ENCODE results near the gene CTU2.
"Not testable (repeated sequence)": the region's sequence is repeated elsewhere in the genome, so short reads cannot be mapped to it uniquely, and the experiment has no call there.

The CTU2 gene

DNA sequence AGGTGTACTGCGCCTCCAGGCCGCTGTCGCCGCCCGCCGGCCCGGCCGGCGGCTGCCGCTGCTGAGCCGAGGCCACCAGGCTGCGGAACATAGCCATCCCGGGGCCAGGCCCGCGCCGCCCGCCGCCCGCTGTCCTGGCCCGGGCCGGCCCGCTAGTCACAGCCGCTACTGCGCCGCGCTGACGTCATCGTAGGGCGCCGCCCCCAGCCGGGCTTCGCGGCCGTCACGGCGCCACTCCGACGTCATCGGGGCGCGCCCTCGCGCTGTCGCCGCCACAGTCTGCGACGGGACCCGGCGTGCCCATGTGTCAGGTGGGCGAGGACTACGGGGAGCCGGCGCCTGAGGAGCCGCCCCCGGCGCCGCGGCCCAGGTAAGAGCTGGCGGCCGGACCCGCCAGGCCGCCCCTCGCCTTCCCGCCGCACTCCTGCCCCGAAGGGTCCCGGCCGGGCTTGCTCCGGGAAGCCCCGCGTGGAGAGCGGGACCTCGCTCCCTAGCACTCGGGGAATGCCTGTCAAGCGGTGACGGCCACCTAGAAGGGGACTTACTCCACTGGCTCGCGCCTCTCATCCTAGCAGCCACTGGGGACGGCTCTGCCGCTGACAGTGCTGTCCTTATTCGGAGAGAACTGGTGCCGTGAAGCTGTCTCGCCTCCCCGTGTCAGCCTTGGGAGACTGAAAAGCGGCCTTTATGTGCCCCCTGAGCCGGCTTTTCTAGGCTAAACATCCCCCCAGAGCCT, at the start of gene CTU2, which contains the start of gene RNF166:
CTU2 (plus strand) TSS at position 275 of the 736 bp plus-strand sequence; CDS start at position 303, 28 bp downstream.
RNF166 (minus strand) TSS at position 180 of the 736 bp plus-strand sequence; CDS start at position 97, 83 bp downstream.
- H3K4me1 ChIP-seq (ENCODE audit: control insufficient read depth, low read depth, low read length), result no peaks in the 10 kb centered on the region
- H3K36me3 ChIP-seq (ENCODE audit: control insufficient read depth, low read depth, low read length), result no peaks in the 10 kb centered on the region
- H3K27me3 ChIP-seq (ENCODE audit: control insufficient read depth, insufficient read depth, low read length), result no peaks in the 10 kb centered on the region
- peak within 1 kb of the TSS; percentile 70 for H3K9ac ChIP-seq (ENCODE audit: low read length)
- no peaks in the 10 kb centered on the region for H3K9me3 ChIP-seq (ENCODE audit: control insufficient read depth, low read depth, low read length)
- H3K4me3 ChIP-seq (ENCODE audit: low read length), result peak within 1 kb of the TSS; percentile 92
- H3K27ac ChIP-seq (ENCODE audit: low read length), result no peak within 1 kb of the TSS

DNA sequence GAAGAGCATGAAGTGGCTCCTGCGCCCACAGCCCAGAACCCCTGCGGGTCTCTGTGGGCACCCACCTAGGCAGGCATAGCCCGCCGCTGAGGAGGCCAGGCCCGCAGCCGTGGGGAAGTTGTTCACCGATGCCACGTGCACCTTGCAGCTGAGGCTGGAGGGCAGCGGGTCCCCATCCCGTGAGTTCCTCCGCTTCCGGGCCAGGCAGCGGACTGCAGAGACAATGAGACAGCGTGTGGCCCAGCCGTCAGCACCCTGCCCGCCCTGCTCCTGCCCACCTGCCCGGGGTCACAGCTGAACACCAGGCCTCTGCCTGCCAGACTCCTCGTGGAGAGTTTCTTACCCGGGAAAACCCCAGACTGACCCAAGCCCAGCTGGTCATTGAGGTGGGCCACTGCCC, 48.9 kb upstream of the CTU2 start:
- no peak overlapping the region for H3K9ac ChIP-seq (ENCODE audit: low read length)

DNA sequence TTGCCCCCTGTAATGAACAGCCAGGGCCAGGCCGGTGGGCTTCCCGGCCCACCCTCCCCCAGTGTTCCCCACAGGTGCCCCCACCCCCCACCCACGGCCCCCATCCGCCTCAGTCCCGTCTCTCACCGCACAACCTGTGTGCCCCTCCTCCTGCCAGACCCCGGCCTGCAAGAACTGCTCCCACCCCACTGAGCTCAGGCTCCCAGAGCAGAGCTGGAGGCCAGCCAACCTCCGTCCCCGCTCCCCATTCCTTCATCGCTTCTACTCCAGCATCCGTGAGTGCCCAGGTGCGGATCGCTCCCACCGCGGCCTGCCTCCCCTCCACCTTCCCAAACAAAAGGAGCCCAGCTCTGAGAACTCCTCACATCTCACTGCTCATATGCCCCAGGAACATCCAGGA, 47.6 kb upstream of the CTU2 start:
- Histone ChIP-seq H3K4me1 (ENCODE audit: control insufficient read depth, low read depth, low read length) (no peaks in the 10 kb centered on the region), H3K36me3 (ENCODE audit: control insufficient read depth, low read depth, low read length) (peaks cover 10% of the 10 kb centered on the region), H3K9me3 (ENCODE audit: control insufficient read depth, low read depth, low read length) (no peaks in the 10 kb centered on the region), H3K27ac (ENCODE audit: low read length) (no peak overlapping the region), H3K4me3 (ENCODE audit: low read length) (no peak overlapping the region), H3K9ac (ENCODE audit: low read length) (no peak overlapping the region), H3K27me3 (ENCODE audit: control insufficient read depth, insufficient read depth, low read length) (no peaks in the 10 kb centered on the region)

More for the DNA sequence above, 48.9 kb upstream of the CTU2 start:
- H3K4me1 ChIP-seq (ENCODE audit: control insufficient read depth, low read depth, low read length), result no peaks in the 10 kb centered on the region
- peaks cover 10% of the 10 kb centered on the region for H3K36me3 ChIP-seq (ENCODE audit: control insufficient read depth, low read depth, low read length)
- no peaks in the 10 kb centered on the region for H3K27me3 ChIP-seq (ENCODE audit: control insufficient read depth, insufficient read depth, low read length)
- H3K4me3 ChIP-seq (ENCODE audit: low read length), result no peak overlapping the region
- no peak overlapping the region for H3K27ac ChIP-seq (ENCODE audit: low read length)
- no peaks in the 10 kb centered on the region for H3K9me3 ChIP-seq (ENCODE audit: control insufficient read depth, low read depth, low read length)

DNA sequence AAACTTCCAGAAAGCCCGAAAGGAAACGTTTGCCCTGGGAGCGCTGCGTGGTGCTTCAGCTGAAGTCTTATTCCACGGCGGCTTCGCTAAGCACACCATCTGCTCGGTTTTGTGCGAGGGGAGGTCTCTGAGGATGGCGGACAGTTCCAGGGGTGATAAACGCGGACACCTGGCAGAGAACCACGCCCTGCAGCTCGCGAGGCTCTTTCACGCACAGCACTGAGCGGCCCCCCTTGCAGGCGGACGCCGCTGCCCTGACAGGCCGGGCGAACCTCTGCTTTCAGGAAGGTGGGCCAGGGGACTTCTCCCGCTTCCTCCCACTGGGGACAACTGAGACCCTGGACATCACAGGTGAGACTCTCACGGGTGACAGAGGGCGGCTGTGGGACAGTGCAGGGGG, 47.1 kb upstream of the CTU2 start:
- Histone ChIP-seq H3K36me3 (ENCODE audit: control insufficient read depth, low read depth, low read length) (peaks cover 10% of the 10 kb centered on the region), H3K4me1 (ENCODE audit: control insufficient read depth, low read depth, low read length) (no peaks in the 10 kb centered on the region), H3K9ac (ENCODE audit: low read length) (no peak overlapping the region), H3K9me3 (ENCODE audit: control insufficient read depth, low read depth, low read length) (no peaks in the 10 kb centered on the region), H3K27me3 (ENCODE audit: control insufficient read depth, insufficient read depth, low read length) (no peaks in the 10 kb centered on the region), H3K4me3 (ENCODE audit: low read length) (no peak overlapping the region), H3K27ac (ENCODE audit: low read length) (no peak overlapping the region)

DNA sequence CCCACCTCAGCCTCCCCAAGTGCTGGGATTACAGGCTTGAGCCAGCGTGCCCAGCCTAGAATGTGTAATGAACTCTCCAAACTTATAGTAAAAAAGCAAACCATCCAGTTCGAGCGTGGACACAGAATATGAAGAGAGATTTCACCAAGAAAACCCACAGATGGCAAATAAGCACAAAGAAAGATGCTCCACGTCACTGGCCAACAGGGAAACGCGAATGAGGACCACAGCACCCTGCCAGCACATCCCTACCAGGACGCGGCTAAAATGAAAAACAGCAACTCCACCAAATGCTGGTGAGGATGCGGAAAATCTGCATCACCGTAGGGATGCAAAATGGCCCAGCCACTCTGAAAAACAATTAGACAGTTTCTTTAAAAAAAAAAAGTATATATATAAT, 44.8 kb upstream of the CTU2 start:
- H3K9ac ChIP-seq (ENCODE audit: low read length), result no peak overlapping the region
- H3K4me1 ChIP-seq (ENCODE audit: control insufficient read depth, low read depth, low read length), result no peaks in the 10 kb centered on the region
- no peaks in the 10 kb centered on the region for H3K9me3 ChIP-seq (ENCODE audit: control insufficient read depth, low read depth, low read length)
- H3K27ac ChIP-seq (ENCODE audit: low read length), result no peak overlapping the region
- no peaks in the 10 kb centered on the region for H3K27me3 ChIP-seq (ENCODE audit: control insufficient read depth, insufficient read depth, low read length)
- H3K36me3 ChIP-seq (ENCODE audit: control insufficient read depth, low read depth, low read length), result no peaks in the 10 kb centered on the region
- no peak overlapping the region for H3K4me3 ChIP-seq (ENCODE audit: low read length)

DNA sequence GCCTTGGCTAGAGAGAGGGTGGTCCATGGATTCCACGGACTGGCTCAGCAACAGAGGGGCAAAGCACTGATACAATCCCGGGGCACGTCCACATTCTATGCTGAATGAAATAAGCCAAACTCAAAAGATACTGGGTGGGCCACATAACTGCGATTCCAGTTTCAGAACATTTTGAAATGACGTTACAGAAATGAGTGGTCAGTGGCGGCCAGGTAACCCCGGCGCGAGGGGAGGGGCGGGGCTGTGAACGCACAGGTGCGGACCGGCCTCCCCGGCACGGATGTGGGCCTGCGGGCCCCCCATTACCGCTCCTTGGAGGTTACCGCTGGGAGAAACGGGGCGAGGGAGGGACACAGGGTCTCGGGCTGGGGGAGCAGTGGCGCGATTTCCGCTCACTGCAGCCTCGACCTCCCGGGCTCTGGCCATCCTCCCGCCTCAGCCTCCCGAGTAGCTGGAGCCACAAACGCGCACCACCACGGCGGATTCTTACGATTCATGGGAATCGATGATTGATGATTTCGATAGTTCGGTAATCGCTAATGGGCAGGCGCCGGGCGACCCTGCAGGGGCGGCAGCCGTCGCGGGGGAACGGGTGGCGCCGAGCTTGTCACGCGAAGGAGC, 44.0 kb upstream of the CTU2 start:
- no peak overlapping the region for H3K27ac ChIP-seq (ENCODE audit: low read length)
- H3K9ac ChIP-seq (ENCODE audit: low read length), result peak overlapping the region; percentile 43
- H3K9me3 ChIP-seq (ENCODE audit: control insufficient read depth, low read depth, low read length), result no peaks in the 10 kb centered on the region
- H3K4me1 ChIP-seq (ENCODE audit: control insufficient read depth, low read depth, low read length), result no peaks in the 10 kb centered on the region
- H3K4me3 ChIP-seq (ENCODE audit: low read length), result peak overlapping the region; percentile 81
- H3K27me3 ChIP-seq (ENCODE audit: control insufficient read depth, insufficient read depth, low read length), result no peaks in the 10 kb centered on the region
- H3K36me3 ChIP-seq (ENCODE audit: control insufficient read depth, low read depth, low read length), result no peaks in the 10 kb centered on the region

DNA sequence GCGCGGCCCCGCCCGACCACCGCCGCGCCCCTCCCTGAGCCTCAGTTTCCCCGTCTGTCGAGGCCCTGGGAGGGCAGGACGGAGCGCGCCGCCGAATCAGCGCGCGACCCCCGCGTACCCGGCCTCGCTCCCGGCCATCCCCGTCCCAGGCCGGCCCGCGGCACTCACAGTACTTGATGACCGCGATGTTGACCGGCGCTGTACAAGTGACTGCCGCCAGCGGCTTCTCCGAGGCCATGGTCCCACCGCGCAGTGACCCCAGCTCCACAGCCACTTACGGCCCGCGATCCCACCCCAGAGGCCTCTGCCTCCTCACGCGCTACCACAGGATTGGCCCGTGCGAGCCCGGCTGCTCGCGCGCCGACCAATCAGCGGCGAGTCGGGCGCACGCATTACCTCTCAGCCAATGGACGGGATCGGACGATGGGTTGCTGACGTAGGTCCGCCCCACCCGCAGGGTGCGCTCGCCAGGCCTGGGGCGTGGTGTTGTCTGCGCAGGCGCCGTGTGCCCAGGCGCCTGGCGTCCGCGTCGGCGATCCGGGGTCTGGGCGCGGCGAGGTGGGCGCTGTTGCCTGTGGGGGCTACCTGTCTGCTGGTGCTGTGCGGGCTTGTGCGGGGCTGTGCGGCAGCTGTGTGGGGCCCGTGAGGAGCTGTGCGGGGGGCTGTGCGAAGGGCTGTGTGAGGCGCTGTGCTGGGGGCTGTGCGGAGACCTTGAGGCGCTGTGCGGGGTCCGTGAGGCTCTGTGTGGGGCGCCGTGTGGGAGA, 43.3 kb upstream of the CTU2 start, which contains the start of gene MVD:
MVD (minus strand) TSS at position 249 of the 764 bp plus-strand sequence; CDS start at position 238, 11 bp downstream.
- Histone ChIP-seq H3K9ac (ENCODE audit: low read length) (peak within 1 kb of the TSS; percentile 70), H3K4me3 (ENCODE audit: low read length) (peak within 1 kb of the TSS; percentile 81), H3K4me1 (ENCODE audit: control insufficient read depth, low read depth, low read length) (no peaks in the 10 kb centered on the region), H3K9me3 (ENCODE audit: control insufficient read depth, low read depth, low read length) (no peaks in the 10 kb centered on the region), H3K36me3 (ENCODE audit: control insufficient read depth, low read depth, low read length) (no peaks in the 10 kb centered on the region), H3K27ac (ENCODE audit: low read length) (no peak within 1 kb of the TSS), H3K27me3 (ENCODE audit: control insufficient read depth, insufficient read depth, low read length) (no peaks in the 10 kb centered on the region)

DNA sequence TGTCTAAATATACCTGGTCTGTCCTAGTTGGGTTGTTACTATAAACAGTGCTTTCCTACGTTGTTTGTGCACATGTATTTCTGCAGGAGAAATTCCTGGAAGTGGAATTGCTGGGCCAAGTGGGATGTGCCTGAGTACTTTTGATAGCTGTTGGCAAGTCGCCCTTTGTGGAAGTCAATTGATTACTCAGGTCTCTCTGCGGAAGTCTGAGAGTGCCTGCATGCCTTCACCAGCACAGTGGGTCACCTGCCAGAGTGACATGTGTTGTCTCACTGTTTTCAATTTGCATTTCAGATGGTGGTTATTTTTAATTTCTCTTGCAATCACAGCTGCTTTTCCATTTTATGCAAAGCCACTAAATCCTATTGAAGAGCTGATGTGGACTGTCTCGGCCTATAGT, 41.2 kb upstream of the CTU2 start:
- no peak overlapping the region for H3K4me3 ChIP-seq (ENCODE audit: low read length)
- H3K36me3 ChIP-seq (ENCODE audit: control insufficient read depth, low read depth, low read length), result no peaks in the 10 kb centered on the region
- no peaks in the 10 kb centered on the region for H3K27me3 ChIP-seq (ENCODE audit: control insufficient read depth, insufficient read depth, low read length)
- H3K9me3 ChIP-seq (ENCODE audit: control insufficient read depth, low read depth, low read length), result no peaks in the 10 kb centered on the region
- H3K27ac ChIP-seq (ENCODE audit: low read length), result no peak overlapping the region
- H3K4me1 ChIP-seq (ENCODE audit: control insufficient read depth, low read depth, low read length), result no peaks in the 10 kb centered on the region
- no peak overlapping the region for H3K9ac ChIP-seq (ENCODE audit: low read length)

DNA sequence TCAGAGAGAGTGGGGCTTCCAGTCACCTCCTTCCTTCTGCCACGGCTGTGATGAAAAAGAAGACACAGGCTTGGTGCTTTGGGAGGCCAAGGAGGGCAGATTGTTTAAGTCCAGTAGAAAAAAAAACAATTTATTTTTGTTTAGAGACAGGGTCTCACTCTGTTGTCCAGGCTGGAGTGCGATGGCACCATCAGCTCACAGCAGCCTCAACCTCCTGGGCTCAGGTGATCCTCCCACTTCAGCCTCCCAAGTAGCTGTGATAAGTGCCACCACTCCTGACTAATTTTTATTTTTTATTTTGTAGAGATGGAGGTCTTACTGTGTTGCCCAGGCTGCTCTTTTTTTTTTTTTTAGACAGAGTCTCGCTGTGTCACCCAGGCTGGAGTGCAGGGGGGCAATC, 40.7 kb upstream of the CTU2 start:
- H3K27me3 ChIP-seq (ENCODE audit: control insufficient read depth, insufficient read depth, low read length), result no peaks in the 10 kb centered on the region
- H3K4me3 ChIP-seq (ENCODE audit: low read length), result no peak overlapping the region
- H3K4me1 ChIP-seq (ENCODE audit: control insufficient read depth, low read depth, low read length), result no peaks in the 10 kb centered on the region
- no peaks in the 10 kb centered on the region for H3K9me3 ChIP-seq (ENCODE audit: control insufficient read depth, low read depth, low read length)
- no peaks in the 10 kb centered on the region for H3K36me3 ChIP-seq (ENCODE audit: control insufficient read depth, low read depth, low read length)
- no peak overlapping the region for H3K9ac ChIP-seq (ENCODE audit: low read length)
- H3K27ac ChIP-seq (ENCODE audit: low read length), result no peak overlapping the region

DNA sequence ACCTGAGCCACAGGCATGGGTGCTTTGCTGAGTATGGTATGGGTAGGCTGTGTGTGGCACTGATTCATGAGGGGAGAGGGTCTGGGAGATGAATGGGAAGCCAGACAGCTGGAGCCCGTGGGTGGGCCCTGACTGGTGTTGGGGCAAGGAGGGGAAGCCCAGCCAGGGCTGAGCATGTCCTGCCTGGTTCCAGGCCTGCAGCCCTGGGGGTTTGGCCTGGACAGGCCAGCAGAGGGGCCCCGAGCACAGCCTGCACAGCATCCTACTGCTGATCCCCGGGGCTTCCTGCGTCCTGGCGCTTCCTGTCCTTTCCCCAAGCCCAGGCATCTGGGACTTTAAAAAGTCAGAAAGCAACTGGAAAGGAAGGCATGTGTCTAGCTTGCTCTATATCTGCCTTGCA, 38.8 kb upstream of the CTU2 start:
- Histone ChIP-seq H3K4me3 (ENCODE audit: low read length) (no peak overlapping the region), H3K4me1 (ENCODE audit: control insufficient read depth, low read depth, low read length) (no peaks in the 10 kb centered on the region), H3K27ac (ENCODE audit: low read length) (no peak overlapping the region), H3K36me3 (ENCODE audit: control insufficient read depth, low read depth, low read length) (no peaks in the 10 kb centered on the region), H3K27me3 (ENCODE audit: control insufficient read depth, insufficient read depth, low read length) (no peaks in the 10 kb centered on the region), H3K9ac (ENCODE audit: low read length) (no peak overlapping the region), H3K9me3 (ENCODE audit: control insufficient read depth, low read depth, low read length) (no peaks in the 10 kb centered on the region)

DNA sequence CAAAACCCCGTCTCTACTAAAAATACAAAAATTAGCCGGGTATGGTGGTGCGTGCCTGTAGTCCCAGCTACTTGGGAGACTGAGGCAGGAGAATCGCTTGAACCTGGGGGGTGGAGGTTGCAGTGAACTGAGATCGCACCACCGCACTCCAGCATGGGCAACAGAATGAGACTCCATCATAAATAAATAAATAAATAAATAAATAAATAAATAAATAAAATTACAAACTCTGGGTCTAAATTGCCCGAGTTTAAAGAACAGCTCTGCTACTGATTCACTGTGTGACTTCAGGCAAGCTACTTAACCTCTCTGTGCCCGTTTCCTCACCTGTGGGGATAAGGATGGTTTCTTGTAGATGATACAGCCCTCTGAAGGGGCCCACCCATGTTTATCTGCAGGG, 36.8 kb upstream of the CTU2 start:
- not testable (repeated sequence) for H3K36me3 ChIP-seq (ENCODE audit: control insufficient read depth, low read depth, low read length); H3K27me3 ChIP-seq (ENCODE audit: control insufficient read depth, insufficient read depth, low read length); H3K27ac ChIP-seq (ENCODE audit: low read length); H3K9ac ChIP-seq (ENCODE audit: low read length); H3K4me1 ChIP-seq (ENCODE audit: control insufficient read depth, low read depth, low read length); H3K4me3 ChIP-seq (ENCODE audit: low read length); H3K9me3 ChIP-seq (ENCODE audit: control insufficient read depth, low read depth, low read length)

Data from iPS-18a (cell line).